Endothelial cell of umbilical vein (primary cell): ENCODE measurements around the gene STARD3NL.

Experiments
- FOS ChIP-seq: IDR thresholded peaks from 2 replicates; pipeline ENCODE4 v1.6.1; 2011; ENCODE audit warnings: mild to moderate bottlenecking, low read length, moderate library complexity, borderline replicate concordance; ENCODE audit not compliant: insufficient read depth
- POLR2A ChIP-seq: IDR thresholded peaks from 2 replicates; pipeline ENCODE4 v1.6.1; 2012; ENCODE audit warnings: low read depth, mild to moderate bottlenecking, control low read depth, low read length
- TF ChIP-seq, protein P1 (sequence below), 2 donors: IDR thresholded peaks; 1 replicate in 1 of 2; 2 replicates in 1 of 2; pipeline ENCODE4 v1.5.1; 2011; ENCODE audit warnings: low read length in 2 of 2, mild to moderate bottlenecking in 2 of 2, moderate library complexity in 2 of 2, control low read depth in 1 of 2, inconsistent platforms in 1 of 2, low read depth in 1 of 2; ENCODE audit not compliant: insufficient read depth in 1 of 2; ENCODE audit errors: extremely low read depth in 1 of 2

DNA sequence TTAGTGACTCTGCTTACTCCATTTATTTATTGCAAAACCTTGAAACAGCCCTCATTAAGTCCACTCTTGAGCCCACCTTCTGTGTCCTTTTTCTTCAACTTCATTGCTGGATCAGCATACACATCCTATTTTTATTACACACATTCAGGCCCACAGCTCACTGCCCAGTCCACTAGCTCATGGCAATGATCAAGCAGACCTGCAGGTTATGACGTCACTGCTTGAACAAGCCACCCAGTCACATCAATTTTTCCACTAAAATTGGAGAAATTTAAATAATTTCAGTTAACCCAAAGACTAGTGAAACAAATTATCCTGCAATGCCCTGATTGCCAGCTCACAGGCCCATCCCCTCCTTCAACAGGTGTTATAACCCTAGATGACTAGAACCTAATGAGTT, 16.0 kb upstream of the STARD3NL start:
- TF ChIP-seq, protein P1, sequence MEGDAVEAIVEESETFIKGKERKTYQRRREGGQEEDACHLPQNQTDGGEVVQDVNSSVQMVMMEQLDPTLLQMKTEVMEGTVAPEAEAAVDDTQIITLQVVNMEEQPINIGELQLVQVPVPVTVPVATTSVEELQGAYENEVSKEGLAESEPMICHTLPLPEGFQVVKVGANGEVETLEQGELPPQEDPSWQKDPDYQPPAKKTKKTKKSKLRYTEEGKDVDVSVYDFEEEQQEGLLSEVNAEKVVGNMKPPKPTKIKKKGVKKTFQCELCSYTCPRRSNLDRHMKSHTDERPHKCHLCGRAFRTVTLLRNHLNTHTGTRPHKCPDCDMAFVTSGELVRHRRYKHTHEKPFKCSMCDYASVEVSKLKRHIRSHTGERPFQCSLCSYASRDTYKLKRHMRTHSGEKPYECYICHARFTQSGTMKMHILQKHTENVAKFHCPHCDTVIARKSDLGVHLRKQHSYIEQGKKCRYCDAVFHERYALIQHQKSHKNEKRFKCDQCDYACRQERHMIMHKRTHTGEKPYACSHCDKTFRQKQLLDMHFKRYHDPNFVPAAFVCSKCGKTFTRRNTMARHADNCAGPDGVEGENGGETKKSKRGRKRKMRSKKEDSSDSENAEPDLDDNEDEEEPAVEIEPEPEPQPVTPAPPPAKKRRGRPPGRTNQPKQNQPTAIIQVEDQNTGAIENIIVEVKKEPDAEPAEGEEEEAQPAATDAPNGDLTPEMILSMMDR (IDR thresholded peaks at IDR 0.05; ENCODE audit: extremely low read depth in 1 of 2, insufficient read depth in 1 of 2, low read depth in 1 of 2, low read length in 2 of 2): no peak
- no peak for TF ChIP-seq POLR2A
- no peak for TF ChIP-seq FOS
